Mesendoderm (in vitro differentiated cells): Measurements from ENCODE around the gene GAS6.
A peak's percentile ranks its signal among the peaks of the same experiment; 100 is the strongest.

Experiments used
- DNase-seq: peaks from one replicate; pipeline ENCODE4 v3.0.0; 2013
- H2AK5ac ChIP-seq: 2 replicates; pipeline ENCODE4 v1.6.1; 2013; ENCODE audit warnings: low read length, inconsistent platforms
- H2BK120ac ChIP-seq: 2 replicates; pipeline ENCODE4 v1.6.1; 2013; ENCODE audit warnings: low read depth, mild to moderate bottlenecking, low read length, moderate library complexity, mixed read lengths
- H2BK15ac ChIP-seq: replicated peaks from 2 replicates; pipeline ENCODE4 v1.6.1; 2013; ENCODE audit warnings: low read depth, mild to moderate bottlenecking, moderate library complexity
- H2BK5ac ChIP-seq: 2 replicates; pipeline ENCODE4 v1.6.1; 2013; ENCODE audit warnings: low read length, inconsistent platforms
- H3K18ac ChIP-seq: 2 replicates; pipeline ENCODE4 v1.6.1; 2013; ENCODE audit warnings: mild to moderate bottlenecking, low read length, mixed read lengths
- H3K23ac ChIP-seq: one replicate; pipeline ENCODE4 v1.6.1; 2013; ENCODE audit warnings: low read length
- H3K27ac ChIP-seq: 2 replicates; pipeline ENCODE4 v1.5.1; 2013; ENCODE audit warnings: low read depth, mild to moderate bottlenecking, inconsistent platforms, low read length, moderate library complexity
- H3K27me3 ChIP-seq: 2 replicates; pipeline ENCODE4 v1.6.1; 2013; ENCODE audit warnings: low read length, control low read depth, mild to moderate bottlenecking, inconsistent platforms; ENCODE audit not compliant: insufficient read depth, poor library complexity
- H3K36me3 ChIP-seq: 2 replicates; pipeline ENCODE4 v1.6.1; 2013; ENCODE audit warnings: low read length, inconsistent platforms; ENCODE audit not compliant: control insufficient read depth, insufficient read depth
- H3K4ac ChIP-seq: one replicate; pipeline ENCODE4 v1.6.1; 2013; ENCODE audit warnings: low read depth, mild to moderate bottlenecking, low read length, moderate library complexity
- H3K4me1 ChIP-seq: 2 replicates; pipeline ENCODE4 v1.6.1; 2013; ENCODE audit warnings: low read depth, low read length, inconsistent platforms; ENCODE audit not compliant: control insufficient read depth
- H3K4me2 ChIP-seq: 2 replicates; pipeline ENCODE4 v1.6.1; 2013; ENCODE audit warnings: low read length
- H3K4me3 ChIP-seq: 2 replicates; pipeline ENCODE4 v1.5.1; 2013; ENCODE audit warnings: mild to moderate bottlenecking, low read length
- H3K56ac ChIP-seq: one replicate; pipeline ENCODE4 v1.6.1; 2013; ENCODE audit warnings: low read length
- H3K79me1 ChIP-seq: 2 replicates; pipeline ENCODE4 v1.6.1; 2013; ENCODE audit warnings: low read length, inconsistent platforms
- H3K79me2 ChIP-seq: 2 replicates; pipeline ENCODE4 v1.6.1; 2013; ENCODE audit warnings: mild to moderate bottlenecking, low read length; ENCODE audit not compliant: control insufficient read depth, insufficient read depth
- H3K9ac ChIP-seq: 2 replicates; pipeline ENCODE4 v1.6.1; 2013; ENCODE audit warnings: low read length, inconsistent platforms
- H4K5ac ChIP-seq: one replicate; pipeline ENCODE4 v1.6.1; 2013; ENCODE audit warnings: low read length
- H4K8ac ChIP-seq: one replicate; pipeline ENCODE4 v1.6.1; 2013; ENCODE audit warnings: low read depth, mild to moderate bottlenecking, control low read depth, low read length, moderate library complexity
- WGBS: extraction: QIAGEN DNeasy Blood & Tissue Kit; methylation state at CpG from one replicate; pipeline ENCODE4 v1.1.7; 2013; ENCODE audit warnings: low lambda C conversion rate, missing lambda C conversion rate; ENCODE audit not compliant: insufficient coverage; ENCODE audit errors: extremely low coverage; 5-methylcytosine and 5-hydroxymethylcytosine counted together

GAS6 gene

DNA sequence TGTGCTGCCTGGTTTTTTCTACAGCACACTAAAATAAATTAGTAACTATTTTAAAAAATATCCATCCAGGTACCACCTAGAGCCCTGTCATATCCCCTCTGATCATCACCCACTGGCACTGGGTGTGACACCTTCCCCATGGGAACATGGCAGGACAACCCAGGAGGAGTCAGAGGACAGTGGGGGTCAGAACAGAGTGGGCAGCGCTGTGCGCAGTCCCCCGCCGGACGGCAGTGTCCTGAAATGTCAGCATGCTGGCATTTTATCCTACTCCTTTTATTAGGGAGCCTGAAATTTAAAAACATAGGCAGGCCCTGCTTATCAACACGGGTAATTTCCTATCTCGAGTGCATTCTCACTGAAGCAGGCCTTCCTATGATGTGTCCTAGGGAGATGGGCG is 42.1 kb upstream of the GAS6 start:
- H3K4ac ChIP-seq, result no peak overlapping the region
- DNase-seq, result no peak
- no peak overlapping the region for H2BK120ac ChIP-seq
- no peak overlapping the region for H4K8ac ChIP-seq
- no peak overlapping the region for H2AK5ac ChIP-seq
- no peak overlapping the region for H3K4me3 ChIP-seq
- H2BK5ac ChIP-seq, result no peak overlapping the region
- no peak overlapping the region for H2BK15ac ChIP-seq
- no peak overlapping the region for H3K4me2 ChIP-seq
- no CpG with 5 or more reads among the region's 8 CpGs for WGBS
- no peaks in the 10 kb centered on the region for H3K79me2 ChIP-seq
- H3K27me3 ChIP-seq, result no peaks in the 10 kb centered on the region
- H3K9ac ChIP-seq, result no peak overlapping the region
- H3K56ac ChIP-seq, result no peak overlapping the region
- H3K4me1 ChIP-seq, result no peaks in the 10 kb centered on the region
- no peak overlapping the region for H4K5ac ChIP-seq
- H3K23ac ChIP-seq, result no peak overlapping the region
- H3K27ac ChIP-seq, result no peak overlapping the region
- H3K18ac ChIP-seq, result no peak overlapping the region
- H3K36me3 ChIP-seq, result no peaks in the 10 kb centered on the region
- no peaks in the 10 kb centered on the region for H3K79me1 ChIP-seq

DNA sequence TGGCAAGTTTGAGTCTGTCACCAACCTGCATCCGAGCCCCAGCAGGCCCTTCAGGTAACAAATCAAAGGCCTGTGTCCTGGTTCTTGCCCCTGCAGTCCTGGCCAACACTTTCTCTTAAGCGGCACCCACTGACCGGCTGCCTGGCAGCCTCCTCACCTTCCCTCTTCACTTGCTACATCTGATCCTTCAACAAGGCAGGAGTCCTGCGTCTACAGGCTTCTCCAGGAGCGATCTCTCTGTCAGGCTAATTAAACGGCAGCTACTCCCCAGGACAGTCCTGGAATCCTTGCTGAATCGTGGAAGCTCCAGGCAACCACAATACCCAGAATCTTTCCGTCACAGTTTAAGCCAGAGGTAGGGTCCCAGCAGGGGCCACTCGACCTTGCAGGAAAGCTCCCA is 41.1 kb upstream of the GAS6 start:
- no peak overlapping the region for H2BK5ac ChIP-seq
- H2BK120ac ChIP-seq, result no peak overlapping the region
- no peak overlapping the region for H3K56ac ChIP-seq
- no peaks in the 10 kb centered on the region for H3K79me2 ChIP-seq
- H3K18ac ChIP-seq, result no peak overlapping the region
- H3K36me3 ChIP-seq, result no peaks in the 10 kb centered on the region
- no peak overlapping the region for H4K8ac ChIP-seq
- no peak overlapping the region for H4K5ac ChIP-seq
- H3K4me2 ChIP-seq, result no peak overlapping the region
- H3K23ac ChIP-seq, result no peak overlapping the region
- no peak overlapping the region for H2AK5ac ChIP-seq
- H2BK15ac ChIP-seq, result no peak overlapping the region
- no peak for DNase-seq
- H3K9ac ChIP-seq, result no peak overlapping the region
- H3K4me3 ChIP-seq, result no peak overlapping the region
- no peak overlapping the region for H3K4ac ChIP-seq
- H3K79me1 ChIP-seq, result no peaks in the 10 kb centered on the region
- no CpG with 5 or more reads among the region's 9 CpGs for WGBS
- H3K27me3 ChIP-seq, result no peaks in the 10 kb centered on the region
- no peaks in the 10 kb centered on the region for H3K4me1 ChIP-seq
- no peak overlapping the region for H3K27ac ChIP-seq

DNA sequence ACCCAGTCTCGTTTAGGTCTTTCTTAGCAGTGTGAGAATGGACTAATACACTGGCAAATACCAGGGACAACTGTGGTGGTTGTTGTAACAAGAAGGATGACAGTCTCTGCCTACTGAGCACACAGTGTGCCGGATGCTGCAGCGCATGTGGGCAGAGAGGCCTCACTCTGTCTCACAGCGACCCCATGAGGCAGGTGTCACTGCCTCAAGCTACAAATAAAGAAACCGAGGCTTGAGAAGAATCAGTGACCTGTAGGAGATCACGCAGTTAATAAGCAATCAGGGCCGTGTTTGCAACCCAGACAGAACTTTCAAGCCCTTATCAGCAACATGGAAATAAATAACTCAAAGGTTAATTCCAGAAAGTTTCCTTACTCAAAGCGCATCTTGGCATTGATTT is 40.5 kb upstream of the GAS6 start:
- Histone ChIP-seq H3K27me3 (no peaks in the 10 kb centered on the region), H3K18ac (no peak overlapping the region), H3K4me3 (no peak overlapping the region), H4K8ac (no peak overlapping the region), H3K4me1 (no peaks in the 10 kb centered on the region), H2BK120ac (no peak overlapping the region), H3K9ac (no peak overlapping the region), H3K4me2 (no peak overlapping the region), H3K4ac (no peak overlapping the region), H3K56ac (no peak overlapping the region), H4K5ac (no peak overlapping the region), H3K79me1 (no peaks in the 10 kb centered on the region), H3K23ac (no peak overlapping the region), H2BK5ac (no peak overlapping the region), H3K79me2 (no peaks in the 10 kb centered on the region), H3K36me3 (no peaks in the 10 kb centered on the region), H2AK5ac (no peak overlapping the region), H3K27ac (no peak overlapping the region), H2BK15ac (no peak overlapping the region)
- WGBS, result no CpG with 5 or more reads among the region's 8 CpGs
- DNase-seq, result peak; percentile 67

DNA sequence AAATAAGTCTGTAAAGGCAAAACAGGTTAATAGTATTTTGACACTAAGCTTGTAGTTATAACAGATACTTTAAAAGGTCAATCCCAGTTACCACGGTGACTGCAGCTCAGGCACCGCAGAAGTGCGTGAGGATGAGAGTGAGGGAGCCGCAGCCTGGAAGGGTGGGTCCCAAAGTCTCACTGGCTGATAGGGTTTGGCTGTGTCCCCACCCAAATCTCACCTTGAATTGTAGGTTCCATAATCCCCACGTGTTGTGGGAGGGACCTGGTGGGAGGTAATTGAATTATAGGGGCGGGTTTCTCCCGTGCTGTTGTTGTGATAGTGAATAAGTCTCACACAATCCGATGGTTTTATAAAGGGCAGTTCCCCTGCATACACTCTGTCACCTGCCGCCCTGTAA is 40.0 kb upstream of the GAS6 start:
- no peak overlapping the region for H3K56ac ChIP-seq
- no peak overlapping the region for H2BK120ac ChIP-seq
- no peak overlapping the region for H2AK5ac ChIP-seq
- no peak overlapping the region for H4K8ac ChIP-seq
- no peak overlapping the region for H3K4me2 ChIP-seq
- H4K5ac ChIP-seq, result no peak overlapping the region
- no CpG with 5 or more reads among the region's 9 CpGs for WGBS
- no peak overlapping the region for H3K4ac ChIP-seq
- H3K27ac ChIP-seq, result no peak overlapping the region
- H3K36me3 ChIP-seq, result no peaks in the 10 kb centered on the region
- H3K79me2 ChIP-seq, result no peaks in the 10 kb centered on the region
- H3K18ac ChIP-seq, result no peak overlapping the region
- no peak overlapping the region for H2BK5ac ChIP-seq
- no peak overlapping the region for H2BK15ac ChIP-seq
- DNase-seq, result no peak
- no peak overlapping the region for H3K9ac ChIP-seq
- H3K79me1 ChIP-seq, result no peaks in the 10 kb centered on the region
- no peak overlapping the region for H3K23ac ChIP-seq
- H3K4me3 ChIP-seq, result no peak overlapping the region
- no peaks in the 10 kb centered on the region for H3K4me1 ChIP-seq
- no peaks in the 10 kb centered on the region for H3K27me3 ChIP-seq

DNA sequence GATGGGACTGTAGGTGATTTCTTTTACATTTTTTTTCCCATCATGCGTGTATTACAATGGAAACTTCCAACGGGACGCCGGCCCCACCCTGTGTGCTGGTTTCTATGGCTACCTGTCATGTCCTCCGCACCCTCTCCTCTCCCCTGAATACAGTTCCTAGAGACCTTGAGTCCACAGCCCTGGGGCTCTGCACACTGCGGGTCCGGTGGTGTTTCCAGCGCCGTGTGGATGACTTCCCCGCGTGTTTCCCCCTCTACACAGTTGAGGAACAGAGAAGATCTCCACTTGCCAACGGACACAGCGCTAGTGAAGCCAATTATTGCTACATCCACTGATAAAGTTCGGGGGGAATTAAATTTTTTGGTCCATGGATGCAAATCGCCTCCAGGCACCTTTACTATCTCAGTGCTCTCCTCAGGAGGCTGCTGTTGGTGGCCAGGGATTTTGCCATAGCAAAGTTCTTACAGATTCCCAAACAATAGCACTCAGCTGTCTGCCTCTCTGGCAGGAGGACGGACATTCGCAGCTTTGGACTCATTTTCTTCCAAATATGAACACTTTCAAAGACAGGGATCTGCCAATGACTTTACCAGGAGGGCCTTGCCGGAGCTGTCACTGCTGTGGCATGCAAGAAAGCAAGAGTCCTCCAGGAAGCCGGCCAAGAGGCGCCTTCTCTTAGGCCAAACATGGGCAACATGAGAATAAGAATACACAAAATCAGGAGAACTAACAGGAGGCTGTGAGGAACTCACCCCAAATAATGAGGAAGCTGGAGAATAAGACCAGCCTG is 39.3 kb upstream of the GAS6 start:
- Histone ChIP-seq H2BK15ac (no peak overlapping the region), H3K4me1 (no peaks in the 10 kb centered on the region), H2BK5ac (no peak overlapping the region), H3K27me3 (no peaks in the 10 kb centered on the region), H2BK120ac (no peak overlapping the region), H3K18ac (no peak overlapping the region), H3K23ac (no peak overlapping the region), H3K9ac (no peak overlapping the region), H3K4me2 (no peak overlapping the region), H3K4me3 (no peak overlapping the region), H2AK5ac (no peak overlapping the region), H3K4ac (no peak overlapping the region), H4K8ac (no peak overlapping the region), H3K27ac (no peak overlapping the region), H3K79me1 (no peaks in the 10 kb centered on the region), H3K36me3 (no peaks in the 10 kb centered on the region), H3K56ac (no peak overlapping the region), H3K79me2 (no peaks in the 10 kb centered on the region), H4K5ac (no peak overlapping the region)
- DNase-seq, result no peak
- no CpG with 5 or more reads among the region's 20 CpGs for WGBS

DNA sequence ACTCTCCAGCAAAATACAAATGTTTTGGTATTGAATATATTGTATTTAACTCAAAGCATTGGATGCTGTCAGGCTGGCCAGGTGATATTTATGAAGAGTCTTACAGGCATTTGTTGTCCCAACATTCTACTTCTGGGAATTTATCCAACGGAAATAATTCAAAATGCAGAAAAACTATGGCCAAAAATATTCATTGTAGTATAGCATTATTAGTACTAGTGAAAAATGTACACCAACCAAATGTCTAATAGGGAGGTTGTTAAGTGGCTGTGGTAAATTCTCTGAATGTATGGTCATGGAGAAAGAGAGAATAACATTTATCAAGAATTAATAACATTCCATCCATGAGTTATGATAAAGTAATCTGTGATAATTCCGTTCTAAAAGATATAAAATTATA is 38.6 kb upstream of the GAS6 start:
- Histone ChIP-seq H2BK5ac (no peak overlapping the region), H3K56ac (no peak overlapping the region), H4K5ac (no peak overlapping the region), H3K9ac (no peak overlapping the region), H3K4me2 (no peak overlapping the region), H2AK5ac (no peak overlapping the region), H3K36me3 (no peaks in the 10 kb centered on the region), H2BK15ac (no peak overlapping the region), H3K4me1 (no peaks in the 10 kb centered on the region), H3K79me1 (no peaks in the 10 kb centered on the region), H3K4me3 (no peak overlapping the region), H3K27ac (no peak overlapping the region), H3K23ac (no peak overlapping the region), H3K27me3 (no peaks in the 10 kb centered on the region), H3K18ac (no peak overlapping the region), H4K8ac (no peak overlapping the region), H2BK120ac (no peak overlapping the region), H3K79me2 (no peaks in the 10 kb centered on the region), H3K4ac (no peak overlapping the region)
- DNase-seq, result no peak
- no CpG with 5 or more reads among the region's 2 CpGs for WGBS
